Inflammatory macrophage treated with lipopolysaccharide for 4 hours (primary cell): ENCODE results near the gene SMARCD1.

Experiments used
- DNase-seq: peaks from one replicate; pipeline ENCODE4 v3.0.0-alpha.2; 2020

Gene SMARCD1

GRCh38 chr12:50149311-50149710, 64.2 kb downstream of the SMARCD1 start:
- no peak for DNase-seq
